GM19099 (cell line): Measurements from ENCODE around the gene DCAF12L1.

Experiments
- POLR2A ChIP-seq: IDR thresholded peaks from 3 replicates; pipeline ENCODE4 v1.6.1; 2011; ENCODE audit warnings: low read depth; ENCODE audit not compliant: insufficient read length; ENCODE audit errors: extremely low read depth

The DCAF12L1 gene

DNA sequence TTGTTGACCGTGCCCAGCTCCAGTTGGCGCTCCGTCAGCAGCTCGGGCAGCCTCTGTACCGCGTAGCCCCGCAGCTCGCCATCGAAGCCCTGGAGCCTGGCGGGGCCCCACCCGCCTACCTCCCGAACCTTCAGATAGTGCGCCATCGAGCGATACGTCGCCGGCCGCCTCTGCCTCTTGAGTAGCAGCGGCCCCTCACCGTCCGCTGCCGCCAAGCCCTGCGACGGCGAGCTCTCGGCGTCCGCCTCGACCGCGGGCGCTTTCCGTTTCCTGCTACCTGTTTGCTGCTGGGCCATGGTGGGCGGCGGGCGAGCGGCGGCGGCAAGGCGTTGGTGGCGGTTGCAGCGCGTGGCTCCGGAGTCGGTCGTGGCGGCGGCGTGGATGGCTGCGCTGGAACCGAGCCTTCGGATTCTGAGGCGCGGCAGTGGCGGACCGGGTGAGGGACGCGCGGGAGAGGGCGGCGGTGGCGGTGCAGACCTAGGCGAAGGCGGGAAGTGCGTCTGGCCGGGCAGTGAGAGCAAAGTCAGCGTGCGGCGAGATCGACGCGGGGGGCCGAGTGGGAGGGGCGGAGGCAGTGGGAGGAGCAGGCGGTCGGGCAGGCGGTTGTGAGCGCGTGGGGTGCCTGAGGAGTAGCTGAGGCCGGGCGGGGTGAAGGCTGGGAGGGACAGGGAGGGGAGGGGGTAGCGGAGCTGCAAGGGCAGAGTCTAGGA lies at the start of gene DCAF12L1:
Gene DCAF12L1, minus strand, starts transcription at position 502 of the 710 bp plus-strand sequence. Its CDS starts 206 bp downstream, at position 296.
- no peak for TF ChIP-seq POLR2A

- no peak for TF ChIP-seq POLR2A
These were observed 28.3 kb upstream of the DCAF12L1 start for GRCh38 chrX:126580877-126581276.

DNA sequence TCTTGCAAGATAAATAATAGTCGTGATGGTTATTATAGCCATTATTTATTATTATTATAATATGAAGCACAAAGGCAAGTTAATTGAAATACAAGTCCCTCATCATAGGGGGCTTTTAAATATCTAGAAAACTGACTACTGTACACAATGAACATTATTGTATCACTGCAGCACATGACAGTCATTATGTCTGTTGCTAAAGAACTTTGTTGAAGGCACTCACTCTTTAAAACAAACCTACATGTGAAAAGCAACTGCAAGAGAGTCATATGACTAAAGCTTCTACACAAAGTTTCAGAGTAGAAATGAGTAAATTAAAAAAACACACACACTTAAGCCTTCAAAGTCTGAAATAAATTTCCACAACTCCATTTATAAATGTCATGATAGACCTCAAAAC lies 23.3 kb upstream of the DCAF12L1 start:
- TF ChIP-seq POLR2A = no peak

DNA sequence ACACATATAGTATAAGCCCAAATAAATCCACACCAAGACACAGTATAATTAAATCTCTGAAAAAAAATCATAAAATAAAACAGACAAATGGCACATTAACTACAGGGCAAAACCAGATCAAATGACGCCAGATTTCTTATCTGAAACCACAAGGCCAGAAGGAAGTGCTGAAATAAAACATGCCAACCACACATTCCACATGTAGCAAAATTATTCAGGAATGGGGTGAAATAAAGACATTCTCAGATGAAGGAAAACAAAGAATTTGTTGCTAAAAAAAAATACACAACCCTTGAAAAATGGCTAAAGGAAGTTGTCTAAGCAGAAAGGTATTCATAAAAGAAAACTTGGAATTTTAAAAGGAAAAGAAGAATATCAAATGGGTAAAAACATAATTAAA lies 4.5 kb upstream of the DCAF12L1 start:
- no peak for TF ChIP-seq POLR2A

DNA sequence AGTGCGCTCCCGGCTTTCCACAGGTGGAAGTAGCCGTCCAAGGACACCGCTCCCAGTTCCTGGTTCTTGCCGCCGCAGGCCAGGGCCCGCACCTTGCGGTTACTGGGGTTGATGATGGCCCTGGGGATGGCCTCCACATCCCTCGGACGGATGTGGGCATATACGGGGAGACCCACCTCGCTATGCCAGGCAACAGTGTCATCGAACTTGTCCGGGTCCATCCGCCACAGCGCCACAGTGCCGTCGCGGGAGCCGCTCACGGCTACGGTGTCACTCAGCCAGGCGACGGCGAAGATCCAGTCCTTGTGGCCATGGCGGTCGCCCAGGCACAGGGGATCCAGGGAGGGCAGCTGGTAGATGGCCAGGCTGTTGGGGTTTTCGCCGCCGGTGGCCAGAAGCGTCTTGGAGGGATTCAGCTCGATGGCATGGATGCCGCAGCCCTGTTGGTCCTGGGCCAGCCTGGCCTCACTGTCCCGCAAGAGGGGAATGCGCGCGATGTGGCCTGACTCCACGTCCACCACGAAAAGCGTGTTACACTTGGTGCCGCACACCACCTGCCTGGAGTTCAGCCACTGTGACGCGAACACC lies 795 bp downstream of the DCAF12L1 start:
- no peak for TF ChIP-seq POLR2A

DNA sequence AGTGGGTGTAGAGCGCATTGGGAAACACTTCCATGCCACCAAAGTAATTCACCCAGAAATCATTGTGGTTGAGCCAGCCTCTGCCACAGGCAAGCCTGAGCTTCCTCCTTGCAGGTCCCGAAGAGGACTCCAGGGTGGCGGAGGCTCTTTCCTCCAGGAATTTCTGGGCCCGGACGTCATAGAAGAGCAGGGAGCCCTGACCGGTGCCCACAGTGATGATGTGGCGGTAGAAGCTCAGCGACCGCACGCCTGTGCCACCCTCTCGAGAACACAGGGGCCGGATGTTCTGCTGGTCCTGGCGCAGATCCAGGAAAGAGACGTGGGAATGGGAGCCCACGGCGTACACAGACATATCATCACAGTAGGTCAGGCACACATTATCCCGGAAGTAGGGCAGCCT lies 1.3 kb downstream of the DCAF12L1 start:
- no peak for TF ChIP-seq POLR2A

- TF ChIP-seq POLR2A = no peak
These were observed 1.8 kb downstream of the DCAF12L1 start for GRCh38 chrX:126550816-126551215.

DNA sequence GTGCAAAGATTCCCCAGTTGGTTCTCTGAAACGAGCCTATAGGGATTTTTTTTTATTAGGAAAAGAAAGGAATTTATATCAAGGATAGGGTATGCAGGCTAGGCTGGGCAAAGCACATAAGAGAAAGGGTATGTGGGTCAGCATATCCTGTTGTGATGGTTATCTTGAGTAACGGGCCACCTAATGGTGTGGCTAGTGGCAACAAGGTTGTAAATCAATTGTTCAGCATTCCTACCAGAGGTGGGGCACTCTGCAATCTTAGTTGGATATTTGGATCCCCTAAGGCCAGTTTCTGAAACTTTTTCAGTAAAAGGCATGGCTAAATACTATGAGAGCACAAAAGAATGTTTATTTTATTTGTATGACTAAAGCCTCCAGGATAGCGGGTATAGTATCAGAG lies 42.7 kb downstream of the DCAF12L1 start:
- no peak for TF ChIP-seq POLR2A
